ENCODE data around the gene ZFAND2B.
"Not testable (repeated sequence)": the region's sequence is repeated elsewhere in the genome, so short reads cannot be mapped to it uniquely, and the experiment has no call there.

ZFAND2B gene

DNA sequence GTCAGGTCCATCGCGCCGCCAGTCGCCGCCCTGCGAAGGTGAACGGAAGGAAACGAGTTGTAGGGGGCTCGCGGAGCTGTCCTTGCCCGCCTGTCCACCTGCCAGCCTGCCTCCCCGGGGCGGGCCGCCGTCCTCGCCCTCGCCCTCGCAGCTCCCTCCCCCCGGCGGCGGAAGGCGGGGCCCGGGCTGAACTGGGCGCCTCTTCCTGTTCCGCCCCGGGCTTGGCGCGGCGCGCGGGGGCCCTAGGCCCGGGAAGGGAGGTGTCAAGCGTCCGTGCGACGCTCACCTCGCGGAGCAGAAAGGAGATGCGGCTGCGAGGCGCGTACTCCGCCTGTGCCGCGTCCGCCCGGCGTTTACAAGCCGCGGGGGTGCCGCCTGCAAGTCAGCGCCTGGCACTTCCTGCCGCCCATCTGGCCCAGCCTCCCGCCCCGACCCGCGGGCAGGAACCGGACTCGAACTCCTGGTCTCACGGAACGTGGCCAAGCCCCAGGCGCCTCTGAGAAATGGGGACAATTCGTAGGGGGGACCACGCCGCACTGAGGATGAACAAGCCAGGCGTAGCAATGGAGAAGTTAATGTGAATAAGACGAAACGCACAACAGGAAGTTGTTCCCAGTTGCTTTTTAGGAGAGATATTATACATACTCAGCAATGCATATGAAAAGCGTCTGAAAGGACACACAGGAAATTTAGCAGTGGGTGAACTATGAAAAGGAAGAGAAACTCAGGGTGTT is 29.6 kb upstream of the ZFAND2B start, which contains the start of gene CNPPD1:
CNPPD1 (minus strand) TSS at position 108 of the 734 bp plus-strand sequence; CDS start at position 11, 97 bp downstream.
- FAIRE-seq, result no peak

DNA sequence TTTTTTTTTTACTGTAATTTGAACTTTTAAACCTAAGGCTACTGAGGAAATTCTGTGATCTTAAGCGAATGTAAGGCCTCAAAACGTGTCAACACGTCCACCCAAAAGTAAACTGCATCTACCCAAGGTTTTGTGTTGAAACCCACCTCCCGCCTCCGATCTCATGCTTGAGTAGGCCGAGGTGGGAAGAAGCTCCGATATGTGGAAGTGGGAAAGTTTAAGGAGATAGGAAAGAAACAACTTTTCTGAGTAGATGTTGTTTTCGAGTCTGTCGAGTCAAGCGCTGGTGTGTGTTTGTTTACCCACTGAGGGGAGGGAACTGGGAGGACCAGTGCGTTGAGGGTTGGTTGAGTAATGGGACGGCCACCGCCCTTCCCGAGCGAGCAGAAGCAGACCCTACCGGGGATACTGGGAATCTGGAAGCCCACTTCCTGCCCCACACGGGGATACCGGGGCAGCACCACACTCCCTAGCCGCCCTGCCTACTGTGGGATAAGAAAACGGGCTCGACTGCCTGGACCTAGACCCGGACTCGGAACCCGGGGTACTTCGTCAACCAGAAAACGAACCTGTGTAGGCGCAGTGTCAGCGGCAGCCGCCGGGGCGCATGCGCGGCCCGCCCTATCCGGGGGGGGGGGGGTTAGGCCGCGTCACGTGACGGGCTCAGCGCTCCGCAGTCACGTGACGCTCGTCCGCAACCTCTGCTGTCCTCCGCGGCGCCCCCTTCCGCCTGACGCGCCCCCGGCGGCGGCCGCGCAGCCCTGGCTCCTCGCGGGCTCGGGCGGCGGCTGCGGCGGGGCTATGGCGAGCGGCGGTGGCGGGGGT is 28.8 kb upstream of the ZFAND2B start, which contains the start of gene RETREG2:
RETREG2 (plus strand) TSS at position 724 of the 825 bp plus-strand sequence; CDS start at position 802, 78 bp downstream.
- FAIRE-seq, result no peak

- FAIRE-seq, result no peak
These were observed 28.0 kb upstream of the ZFAND2B start for GRCh38 chr2:219178377-219179175.

DNA sequence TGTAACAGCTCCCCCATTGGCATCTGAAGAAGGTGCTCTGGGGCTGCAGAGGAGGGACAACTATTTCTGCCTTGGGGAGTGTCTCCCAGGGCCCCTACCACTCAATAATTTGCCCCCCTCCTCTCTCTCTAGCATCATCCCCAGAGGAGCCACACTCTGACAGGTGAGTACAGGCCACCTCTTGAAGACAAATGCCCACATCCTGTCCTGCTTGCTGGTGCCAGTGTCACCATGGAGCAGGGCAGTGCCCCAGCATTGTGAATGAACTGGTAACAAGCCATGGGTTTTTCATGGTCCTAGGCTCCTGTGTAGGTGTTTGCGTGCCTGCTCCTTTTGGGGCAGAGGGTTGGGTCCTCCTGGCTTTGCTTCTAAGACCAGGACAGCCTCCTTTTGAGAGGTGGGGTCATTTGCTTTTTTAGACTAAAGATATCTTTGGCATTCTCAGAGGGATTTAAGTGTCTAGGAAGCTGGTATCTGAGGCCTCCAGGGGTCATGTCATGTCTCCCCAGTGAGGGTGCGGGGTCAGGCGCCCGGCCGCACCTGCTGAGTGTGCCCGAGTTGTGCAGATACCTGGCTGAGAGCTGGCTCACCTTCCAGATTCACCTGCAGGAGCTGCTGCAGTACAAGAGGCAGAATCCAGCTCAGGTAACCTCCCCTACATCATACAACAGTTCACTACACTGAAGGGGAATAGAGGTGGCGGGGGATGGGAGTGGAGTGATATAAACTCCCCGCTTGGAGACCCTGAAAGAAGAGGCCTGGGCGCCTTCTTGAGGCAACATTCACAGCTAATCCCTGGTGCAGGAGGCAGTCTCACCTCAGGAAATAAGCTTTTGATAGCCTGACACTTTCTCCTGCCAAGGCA is 26.7 kb upstream of the ZFAND2B start:
- FAIRE-seq, result no peak

DNA sequence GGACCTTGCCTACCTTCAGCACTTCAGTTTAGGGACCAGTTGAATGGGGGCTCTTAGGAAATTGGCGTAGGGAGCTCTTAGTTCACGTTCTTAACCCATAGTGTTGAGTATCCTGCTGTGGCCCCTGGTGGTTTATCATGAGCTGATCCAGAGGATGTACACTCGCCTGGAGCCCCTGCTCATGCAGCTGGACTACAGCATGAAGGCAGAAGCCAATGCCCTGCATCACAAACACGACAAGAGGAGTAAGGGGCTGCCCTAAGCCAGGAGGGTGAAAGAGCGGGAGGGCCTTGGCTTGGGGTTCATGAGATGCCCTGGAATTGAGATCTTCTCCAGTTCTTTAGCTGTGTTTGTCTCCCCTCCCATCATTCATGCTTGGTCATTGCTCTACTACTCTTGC is 25.6 kb upstream of the ZFAND2B start:
- no peak for FAIRE-seq

DNA sequence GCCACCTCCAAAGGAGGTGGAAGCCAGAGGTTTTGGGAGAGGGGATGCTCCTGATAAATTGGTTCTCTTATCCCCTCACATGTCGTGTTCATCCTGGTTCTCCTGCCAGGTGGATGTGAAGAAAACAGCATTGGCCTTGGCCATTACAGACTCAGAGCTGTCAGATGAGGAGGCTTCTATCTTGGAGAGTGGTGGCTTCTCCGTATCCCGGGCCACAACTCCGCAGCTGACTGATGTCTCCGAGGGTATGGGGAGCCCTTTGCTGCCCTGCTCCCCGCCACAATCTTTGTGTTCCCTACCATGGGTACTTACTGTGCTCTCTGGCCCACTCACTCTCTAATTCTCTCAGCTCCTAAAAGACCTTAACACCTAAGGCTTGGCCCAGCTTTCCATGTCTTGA is 25.1 kb upstream of the ZFAND2B start:
- no peak for FAIRE-seq

DNA sequence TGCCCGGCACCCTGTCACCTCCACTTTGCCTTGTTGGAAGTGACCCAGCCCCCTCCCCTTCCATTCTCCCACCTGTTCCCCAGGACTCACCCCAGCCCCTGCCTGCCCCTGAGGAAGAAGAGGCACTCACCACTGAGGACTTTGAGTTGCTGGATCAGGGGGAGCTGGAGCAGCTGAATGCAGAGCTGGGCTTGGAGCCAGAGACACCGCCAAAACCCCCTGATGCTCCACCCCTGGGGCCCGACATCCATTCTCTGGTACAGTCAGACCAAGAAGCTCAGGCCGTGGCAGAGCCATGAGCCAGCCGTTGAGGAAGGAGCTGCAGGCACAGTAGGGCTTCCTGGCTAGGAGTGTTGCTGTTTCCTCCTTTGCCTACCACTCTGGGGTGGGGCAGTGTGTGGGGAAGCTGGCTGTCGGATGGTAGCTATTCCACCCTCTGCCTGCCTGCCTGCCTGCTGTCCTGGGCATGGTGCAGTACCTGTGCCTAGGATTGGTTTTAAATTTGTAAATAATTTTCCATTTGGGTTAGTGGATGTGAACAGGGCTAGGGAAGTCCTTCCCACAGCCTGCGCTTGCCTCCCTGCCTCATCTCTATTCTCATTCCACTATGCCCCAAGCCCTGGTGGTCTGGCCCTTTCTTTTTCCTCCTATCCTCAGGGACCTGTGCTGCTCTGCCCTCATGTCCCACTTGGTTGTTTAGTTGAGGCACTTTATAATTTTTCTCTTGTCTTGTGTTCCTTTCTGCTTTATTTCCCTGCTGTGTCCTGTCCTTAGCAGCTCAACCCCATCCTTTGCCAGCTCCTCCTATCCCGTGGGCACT is 24.0 kb upstream of the ZFAND2B start:
- no peak for FAIRE-seq

DNA sequence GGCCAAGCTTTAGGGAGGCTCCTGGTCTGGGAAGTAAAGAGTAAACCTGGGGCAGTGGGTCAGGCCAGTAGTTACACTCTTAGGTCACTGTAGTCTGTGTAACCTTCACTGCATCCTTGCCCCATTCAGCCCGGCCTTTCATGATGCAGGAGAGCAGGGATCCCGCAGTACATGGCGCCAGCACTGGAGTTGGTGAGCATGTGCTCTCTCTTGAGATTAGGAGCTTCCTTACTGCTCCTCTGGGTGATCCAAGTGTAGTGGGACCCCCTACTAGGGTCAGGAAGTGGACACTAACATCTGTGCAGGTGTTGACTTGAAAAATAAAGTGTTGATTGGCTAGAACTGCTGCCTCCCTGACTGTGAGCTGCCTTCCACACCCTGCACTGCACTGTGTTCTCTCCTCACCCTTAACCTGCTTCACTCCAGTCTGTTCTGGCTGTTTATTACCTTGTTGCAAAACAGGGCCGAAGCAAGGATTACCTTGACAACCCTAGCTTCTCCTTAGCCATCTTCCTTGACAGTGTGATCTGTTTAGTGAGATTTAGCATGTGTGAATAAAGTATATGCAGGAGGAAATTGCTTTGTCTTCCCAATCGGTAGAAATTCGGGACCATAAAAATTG is 23.3 kb upstream of the ZFAND2B start:
- FAIRE-seq, result no peak

DNA sequence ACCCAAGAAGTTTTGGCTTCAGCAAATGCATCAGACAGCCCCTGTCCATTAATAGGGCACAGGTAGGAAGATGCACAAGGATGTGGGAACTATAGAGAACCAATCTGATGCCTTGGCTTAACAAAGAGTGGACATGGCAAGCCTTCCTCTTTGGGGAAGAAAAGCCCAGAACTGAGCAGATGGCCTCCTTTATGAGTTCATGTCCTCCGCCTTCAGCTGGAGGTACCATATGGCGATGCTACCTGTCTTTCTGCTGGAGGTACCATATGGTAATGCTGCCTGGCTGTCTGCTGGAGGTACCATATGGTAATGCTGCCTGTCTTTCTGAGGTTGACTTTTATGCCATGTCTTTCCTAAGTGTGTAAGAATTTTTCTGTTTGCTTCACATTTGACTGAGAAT is 22.5 kb upstream of the ZFAND2B start:
- no peak for FAIRE-seq

DNA sequence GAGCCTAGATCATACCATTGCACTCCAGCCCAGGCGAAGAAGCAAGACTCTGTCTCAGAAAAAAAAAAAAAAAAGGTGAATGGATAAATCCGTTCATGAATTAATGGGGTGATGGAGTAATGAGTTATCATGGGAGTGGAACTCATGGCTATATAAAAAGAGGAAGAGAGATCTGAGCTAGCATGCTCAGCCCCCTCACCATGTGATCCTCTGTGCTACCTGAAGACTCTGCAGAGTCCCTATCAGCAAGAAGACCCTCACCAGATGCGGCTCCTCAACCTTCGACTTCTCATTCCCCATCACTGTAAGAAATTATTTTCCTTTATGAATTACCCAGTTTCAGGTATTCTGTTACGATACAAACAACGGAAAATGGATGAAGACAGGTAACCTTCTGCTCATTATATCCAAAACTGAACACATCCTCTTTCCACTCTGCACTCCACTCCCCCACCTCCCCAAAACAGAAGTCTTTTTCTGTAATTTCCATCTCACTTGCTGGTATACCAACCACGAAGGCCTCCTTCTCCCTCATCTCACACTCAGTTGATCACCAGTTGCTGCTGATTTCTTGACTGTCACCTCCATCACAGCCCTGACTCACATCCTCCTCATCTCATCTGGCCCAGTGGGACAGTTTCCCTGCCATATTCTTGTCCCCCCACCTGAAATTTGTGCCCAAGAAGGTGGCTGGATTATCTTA is 19.7 kb upstream of the ZFAND2B start:
- FAIRE-seq, result no peak

- FAIRE-seq, result no peak
These were observed 9.2 kb upstream of the ZFAND2B start for GRCh38 chr2:219197388-219197787.

DNA sequence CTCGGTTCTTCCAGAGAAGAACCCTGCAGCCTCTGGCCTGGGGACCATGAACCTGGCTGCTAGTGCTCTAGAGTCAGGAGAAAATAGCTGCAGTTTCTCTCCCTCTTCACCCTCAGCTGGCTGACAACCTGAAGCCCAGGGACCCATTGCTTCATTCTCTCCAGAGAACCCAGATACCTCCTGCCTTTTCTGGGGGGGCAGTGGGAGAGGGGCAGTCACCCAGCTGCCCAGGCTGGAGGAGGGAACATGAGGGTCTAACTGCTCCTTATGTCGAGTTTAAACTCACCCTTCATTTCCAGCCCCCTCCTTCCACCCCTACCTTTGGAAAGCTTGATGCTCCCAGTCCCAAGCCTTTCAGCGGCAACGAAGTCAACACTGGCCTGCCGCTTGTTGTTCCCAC is 7.6 kb upstream of the ZFAND2B start:
- no peak for FAIRE-seq

GRCh38 chr2:219199470-219200211 is 6.9 kb upstream of the ZFAND2B start:
- no peak for FAIRE-seq

DNA sequence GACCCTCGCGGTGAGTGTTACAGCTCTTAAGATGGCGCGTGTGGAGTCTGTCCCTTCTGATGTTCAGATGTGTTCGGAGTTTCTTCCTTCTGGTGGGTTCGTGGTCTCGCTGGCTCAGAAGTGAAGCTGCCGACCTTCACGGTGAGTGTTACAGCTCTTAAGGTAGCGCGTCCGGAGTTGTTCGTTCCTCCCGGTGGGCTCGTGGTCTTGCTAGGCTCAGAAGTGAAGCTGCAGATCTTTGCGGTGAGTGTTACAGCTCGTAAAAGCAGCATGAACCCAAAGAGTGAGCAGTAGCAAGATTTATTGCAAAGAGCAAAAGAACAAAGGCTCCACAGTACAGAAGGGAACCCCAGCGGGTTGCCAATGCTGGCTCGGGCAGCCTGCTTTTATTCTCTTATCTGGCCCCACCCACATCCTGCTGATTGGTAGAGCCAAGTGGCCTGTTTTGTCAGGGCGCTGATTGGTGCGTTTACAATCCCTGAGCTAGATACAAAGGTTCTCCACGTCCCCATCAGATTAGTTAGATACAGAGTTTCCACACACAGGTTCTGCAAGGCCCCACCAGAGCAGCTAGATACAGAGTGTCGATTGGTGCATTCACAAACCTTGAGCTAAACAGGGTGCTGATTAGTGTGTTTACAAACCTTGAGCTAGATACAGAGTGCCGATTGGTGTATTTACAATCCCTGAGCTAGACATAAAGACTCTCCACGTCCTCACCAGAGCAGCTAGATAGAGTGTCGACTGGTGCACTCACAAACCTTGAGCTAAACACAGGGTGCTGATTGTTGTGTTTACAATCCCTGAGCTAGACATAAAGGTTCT is 5.9 kb upstream of the ZFAND2B start:
- FAIRE-seq, result not testable (repeated sequence)

DNA sequence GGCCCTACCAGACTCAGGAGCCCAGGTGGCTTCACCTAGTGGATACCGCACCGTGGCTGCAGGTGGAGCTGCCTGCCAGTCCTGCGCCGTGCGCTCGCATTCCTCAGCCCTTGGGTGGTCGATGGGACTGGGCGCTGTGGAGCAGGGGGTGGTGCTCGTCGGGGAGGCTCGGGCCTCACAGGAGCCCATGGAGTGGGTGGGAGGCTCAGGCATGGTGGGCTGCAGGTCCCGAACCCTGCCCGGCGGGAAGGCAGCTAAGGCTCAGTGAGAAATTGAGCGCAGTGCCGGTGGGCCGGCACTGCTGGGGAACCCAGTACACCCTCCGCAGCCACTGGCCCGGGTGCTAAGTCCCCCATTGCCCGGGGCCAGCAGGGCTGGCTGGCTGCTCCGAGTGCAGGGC is 5.3 kb upstream of the ZFAND2B start:
- not testable (repeated sequence) for FAIRE-seq

- no peak for FAIRE-seq
These were observed 2.0 kb upstream of the ZFAND2B start for GRCh38 chr2:219204425-219205164.

- FAIRE-seq, result no peak
These were observed 1.4 kb upstream of the ZFAND2B start for GRCh38 chr2:219205165-219205538.

DNA sequence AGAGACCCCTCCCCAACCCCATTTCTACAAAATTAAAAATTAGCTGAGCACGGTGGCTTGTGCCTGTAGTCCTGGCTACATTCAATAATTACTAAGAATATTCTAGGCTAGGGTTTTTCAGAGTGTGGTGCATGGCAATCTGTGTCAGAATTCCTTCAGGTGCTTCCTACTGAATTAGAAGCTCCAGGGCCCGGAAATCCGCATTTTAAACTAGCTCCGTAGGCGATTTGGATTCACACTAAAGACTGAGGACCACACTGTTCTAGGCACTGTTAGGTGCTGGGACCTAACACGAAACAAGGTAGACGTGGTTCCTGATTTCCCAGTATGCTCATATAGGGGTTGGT is 628 bp upstream of the ZFAND2B start:
- FAIRE-seq, result no peak

Data from TTC549 (cell line).